ENCODE results near the gene BRSK2.
"Not testable (repeated sequence)": the region's sequence is repeated elsewhere in the genome, so short reads cannot be mapped to it uniquely, and the experiment has no call there.

The BRSK2 gene

DNA sequence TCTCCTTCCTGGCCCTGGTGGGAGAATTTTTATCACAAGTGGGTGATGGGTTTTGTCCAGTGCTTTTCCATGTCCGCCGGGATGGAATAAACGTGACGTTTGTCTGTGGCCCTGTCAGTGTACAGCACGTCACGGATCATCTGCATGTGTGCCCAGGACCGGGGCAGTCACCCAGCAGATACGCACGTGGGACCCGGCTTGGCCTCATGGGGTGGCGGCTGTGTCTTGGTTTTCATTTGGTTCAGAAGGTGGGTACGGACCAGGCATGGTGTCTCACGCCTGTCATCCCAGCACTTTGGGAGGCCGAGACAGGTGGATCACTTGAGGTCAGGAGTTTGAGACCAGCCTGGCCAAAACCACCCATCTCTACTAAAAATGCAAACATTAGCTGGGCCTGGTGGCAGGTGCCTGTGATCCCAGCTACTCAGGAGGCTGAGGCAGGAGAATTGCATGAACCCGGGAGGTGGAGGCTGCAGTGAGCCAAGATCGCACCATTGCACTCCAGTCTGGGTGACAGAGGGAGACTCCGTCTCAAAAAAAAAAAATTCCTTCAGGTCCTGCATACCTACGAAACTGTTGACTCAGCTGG lies 42.2 kb upstream of the BRSK2 start:
- not testable (repeated sequence) for H3K4me1 ChIP-seq (ENCODE audit: control insufficient read depth in 2 of 2, insufficient read depth in 2 of 2, low read length in 2 of 2); H3K9ac ChIP-seq (ENCODE audit: low read depth in 1 of 2, low read length in 2 of 2); H3K9me3 ChIP-seq (ENCODE audit: control insufficient read depth in 2 of 2, low read length in 2 of 2); H3K27ac ChIP-seq (ENCODE audit: low read depth in 2 of 2, low read length in 2 of 2); H3K27me3 ChIP-seq (ENCODE audit: control insufficient read depth in 2 of 2, insufficient read depth in 2 of 2, low read length in 2 of 2); H3K36me3 ChIP-seq (ENCODE audit: control insufficient read depth in 2 of 2, insufficient read depth in 2 of 2, low read length in 2 of 2); H3K4me3 ChIP-seq (ENCODE audit: low read length in 2 of 2)

DNA sequence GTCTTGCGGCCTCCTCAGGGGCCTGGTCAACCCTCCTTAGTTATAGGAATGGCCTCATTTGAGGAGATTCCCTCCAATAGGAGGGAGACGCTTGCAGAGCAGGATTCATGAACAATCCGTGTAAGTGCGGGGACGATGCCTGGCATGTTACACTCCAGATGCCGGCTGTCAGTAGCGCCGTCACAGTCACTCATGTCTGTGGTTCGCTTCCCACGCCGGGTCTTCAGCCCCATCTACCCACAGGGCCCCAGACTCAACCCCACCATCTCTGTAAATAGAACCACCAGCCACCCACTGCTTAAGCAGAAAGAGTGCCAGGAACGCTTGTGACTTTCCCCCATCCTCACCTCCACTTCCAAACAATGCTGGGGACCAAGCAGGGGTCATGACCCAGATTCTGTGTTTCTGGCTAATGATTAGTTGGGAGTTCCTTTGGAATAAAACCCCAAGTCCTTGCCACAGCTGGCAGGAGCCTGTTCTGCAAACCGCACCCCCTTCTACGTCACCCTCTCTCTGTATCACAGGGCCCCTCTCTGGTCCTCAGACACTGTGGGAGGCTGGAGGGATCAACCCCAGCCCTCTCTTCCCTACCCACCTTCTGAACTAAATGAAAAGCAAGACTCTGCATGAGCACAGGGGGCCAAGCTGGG lies 41.5 kb upstream of the BRSK2 start:
- H3K9ac ChIP-seq (ENCODE audit: low read depth in 1 of 2, low read length in 2 of 2) = no peak overlapping the region
- H3K4me3 ChIP-seq (ENCODE audit: low read length in 2 of 2) = no peak overlapping the region
- peaks cover 0 to 7% of the 10 kb centered on the region in 2 donors for H3K27me3 ChIP-seq (ENCODE audit: control insufficient read depth in 2 of 2, insufficient read depth in 2 of 2, low read length in 2 of 2)
- H3K27ac ChIP-seq (ENCODE audit: low read depth in 2 of 2, low read length in 2 of 2) = no peak overlapping the region
- no peaks in the 10 kb centered on the region for H3K36me3 ChIP-seq (ENCODE audit: control insufficient read depth in 2 of 2, insufficient read depth in 2 of 2, low read length in 2 of 2)
- H3K4me1 ChIP-seq (ENCODE audit: control insufficient read depth in 2 of 2, insufficient read depth in 2 of 2, low read length in 2 of 2) = no peaks in the 10 kb centered on the region
- H3K9me3 ChIP-seq (ENCODE audit: control insufficient read depth in 2 of 2, low read length in 2 of 2) = no peaks in the 10 kb centered on the region

DNA sequence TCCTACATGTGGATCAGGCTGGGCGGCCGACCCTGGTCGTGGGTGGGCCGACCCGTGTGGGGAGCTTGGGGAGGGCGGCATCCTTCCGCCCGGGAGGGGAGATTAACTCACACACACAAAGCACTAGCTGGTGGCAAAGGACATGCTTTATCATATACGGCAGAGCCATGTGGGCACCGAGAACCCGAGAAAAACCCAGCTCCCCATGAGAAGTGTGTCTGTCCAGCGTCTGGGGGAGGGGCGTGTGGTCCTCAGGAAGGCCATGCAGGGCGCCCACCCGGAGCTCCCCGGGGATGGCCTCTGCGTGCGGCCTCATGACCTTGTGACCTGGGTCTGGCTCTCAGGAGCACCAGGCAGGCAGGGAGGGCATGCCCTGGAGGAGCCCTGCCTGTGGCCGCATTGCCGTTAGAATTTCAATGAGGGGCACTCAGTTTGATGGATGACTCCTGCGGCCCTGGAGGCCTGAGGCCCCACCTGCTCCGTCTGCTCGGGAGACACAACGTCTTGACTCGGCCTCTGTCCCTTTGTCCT lies 40.9 kb upstream of the BRSK2 start:
- Histone ChIP-seq H3K36me3 (ENCODE audit: control insufficient read depth in 2 of 2, insufficient read depth in 2 of 2, low read length in 2 of 2) (no peaks in the 10 kb centered on the region), H3K4me1 (ENCODE audit: control insufficient read depth in 2 of 2, insufficient read depth in 2 of 2, low read length in 2 of 2) (no peaks in the 10 kb centered on the region), H3K9me3 (ENCODE audit: control insufficient read depth in 2 of 2, low read length in 2 of 2) (no peaks in the 10 kb centered on the region), H3K4me3 (ENCODE audit: low read length in 2 of 2) (no peak overlapping the region), H3K9ac (ENCODE audit: low read depth in 1 of 2, low read length in 2 of 2) (no peak overlapping the region), H3K27ac (ENCODE audit: low read depth in 2 of 2, low read length in 2 of 2) (no peak overlapping the region), H3K27me3 (ENCODE audit: control insufficient read depth in 2 of 2, insufficient read depth in 2 of 2, low read length in 2 of 2) (peaks cover 0 to 4% of the 10 kb centered on the region in 2 donors)

DNA sequence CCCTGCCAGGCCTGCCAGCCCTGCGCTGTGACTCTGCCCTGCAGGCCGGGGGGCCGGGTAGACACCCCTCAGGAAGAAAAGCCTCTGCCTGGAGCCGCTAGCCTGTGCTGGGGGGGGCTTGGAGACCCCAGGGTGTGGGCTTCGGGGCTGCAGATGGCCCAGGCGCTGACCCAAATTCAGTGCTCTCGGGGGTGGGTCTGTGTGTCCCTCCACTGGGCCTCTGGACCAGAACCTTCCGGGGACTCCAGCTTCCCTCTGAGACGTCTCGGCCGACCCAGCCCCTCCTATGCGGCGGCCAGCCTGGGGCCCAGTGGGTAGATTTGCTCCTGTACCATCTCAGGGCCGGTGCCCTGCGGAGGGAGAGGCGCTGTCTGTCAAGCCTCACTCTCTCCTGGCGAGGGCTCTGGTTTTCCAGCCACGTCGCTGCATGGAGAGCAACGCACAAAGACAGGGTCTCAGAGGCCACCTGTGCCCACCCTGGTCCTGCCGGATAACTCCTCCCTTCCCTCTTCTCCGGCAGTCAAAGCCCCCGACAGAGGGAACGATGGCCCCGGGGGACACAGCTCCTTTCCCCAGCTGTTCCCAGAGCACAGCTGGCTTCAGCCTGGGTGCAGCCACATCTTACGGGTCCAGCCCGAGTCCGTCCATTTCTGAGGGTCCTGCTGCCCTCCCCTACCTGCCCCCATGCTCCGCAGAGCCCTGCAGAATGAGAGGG lies 40.2 kb upstream of the BRSK2 start:
- no peak overlapping the region for H3K9ac ChIP-seq (ENCODE audit: low read depth in 1 of 2, low read length in 2 of 2)
- H3K4me3 ChIP-seq (ENCODE audit: low read length in 2 of 2) = no peak overlapping the region
- H3K27me3 ChIP-seq (ENCODE audit: control insufficient read depth in 2 of 2, insufficient read depth in 2 of 2, low read length in 2 of 2) = peaks cover 0 to 6% of the 10 kb centered on the region in 2 donors
- H3K9me3 ChIP-seq (ENCODE audit: control insufficient read depth in 2 of 2, low read length in 2 of 2) = no peaks in the 10 kb centered on the region
- H3K27ac ChIP-seq (ENCODE audit: low read depth in 2 of 2, low read length in 2 of 2) = no peak overlapping the region
- H3K36me3 ChIP-seq (ENCODE audit: control insufficient read depth in 2 of 2, insufficient read depth in 2 of 2, low read length in 2 of 2) = no peaks in the 10 kb centered on the region
- no peaks in the 10 kb centered on the region for H3K4me1 ChIP-seq (ENCODE audit: control insufficient read depth in 2 of 2, insufficient read depth in 2 of 2, low read length in 2 of 2)

DNA sequence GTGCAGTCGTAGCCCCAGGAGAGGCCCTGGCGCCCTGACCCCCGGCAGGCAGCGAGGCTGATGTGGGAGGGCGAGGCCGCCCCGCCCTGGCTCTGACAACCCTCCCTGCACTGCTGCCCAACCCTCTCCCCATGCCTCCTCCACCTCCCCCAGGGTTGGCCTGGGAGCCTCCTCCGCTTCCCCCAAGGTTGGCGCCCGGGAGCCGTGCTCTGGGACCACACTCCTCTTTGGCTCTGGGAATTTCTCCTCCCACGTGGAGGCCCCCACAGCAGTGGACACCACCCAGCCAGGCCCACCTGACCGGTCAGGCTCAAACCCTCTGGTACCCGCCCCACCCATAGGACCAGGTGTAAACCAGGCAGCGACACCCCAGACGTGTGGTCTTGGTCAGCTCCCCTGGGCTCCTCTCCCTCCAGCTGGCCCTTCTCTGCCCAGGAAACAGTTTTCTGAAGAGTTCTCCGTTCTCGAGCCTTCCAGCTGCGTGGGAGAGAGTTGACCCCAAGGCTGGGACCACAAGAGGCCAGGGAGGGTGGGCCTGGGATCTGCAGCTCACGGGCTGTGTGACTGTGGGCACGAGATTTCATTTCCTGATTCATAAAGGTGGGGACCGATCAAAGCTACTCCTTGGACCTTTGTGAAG lies 39.5 kb upstream of the BRSK2 start:
- H3K36me3 ChIP-seq (ENCODE audit: control insufficient read depth in 2 of 2, insufficient read depth in 2 of 2, low read length in 2 of 2) = no peaks in the 10 kb centered on the region
- H3K9ac ChIP-seq (ENCODE audit: low read depth in 1 of 2, low read length in 2 of 2) = no peak overlapping the region
- H3K9me3 ChIP-seq (ENCODE audit: control insufficient read depth in 2 of 2, low read length in 2 of 2) = no peaks in the 10 kb centered on the region
- peaks cover 0 to 6% of the 10 kb centered on the region in 2 donors for H3K27me3 ChIP-seq (ENCODE audit: control insufficient read depth in 2 of 2, insufficient read depth in 2 of 2, low read length in 2 of 2)
- no peaks in the 10 kb centered on the region for H3K4me1 ChIP-seq (ENCODE audit: control insufficient read depth in 2 of 2, insufficient read depth in 2 of 2, low read length in 2 of 2)
- no peak overlapping the region for H3K27ac ChIP-seq (ENCODE audit: low read depth in 2 of 2, low read length in 2 of 2)
- no peak overlapping the region for H3K4me3 ChIP-seq (ENCODE audit: low read length in 2 of 2)

DNA sequence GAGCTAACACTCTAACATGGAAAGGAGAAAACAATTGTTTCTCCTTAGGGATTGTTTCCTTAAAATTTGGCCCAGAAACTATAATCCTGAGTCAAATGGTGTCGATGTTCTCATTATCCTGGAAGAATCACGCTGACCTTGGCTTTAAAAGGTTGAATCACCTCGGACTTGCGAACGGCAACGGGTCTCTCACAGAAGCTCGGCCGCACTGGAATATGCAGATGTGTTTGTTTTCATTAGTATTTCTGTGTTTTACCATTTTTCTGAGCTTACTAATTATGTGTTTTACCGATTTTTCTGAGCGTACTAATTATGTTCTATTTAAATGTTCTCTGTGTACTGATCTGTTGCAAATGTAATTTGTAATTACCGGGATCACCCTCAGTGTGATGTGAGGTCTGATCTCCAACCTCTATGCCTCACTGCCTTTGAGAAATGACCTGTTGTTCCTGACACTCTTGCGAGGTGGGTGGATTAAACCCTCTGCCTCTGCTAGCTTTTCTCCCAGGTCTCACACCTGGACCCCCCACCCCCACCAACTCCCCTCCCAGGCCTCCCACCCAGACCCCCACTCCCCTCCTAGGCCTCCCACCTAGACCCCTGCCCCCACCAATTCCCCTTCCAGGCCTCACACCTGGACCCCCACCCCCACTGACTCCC lies 38.3 kb upstream of the BRSK2 start:
- H3K9me3 ChIP-seq (ENCODE audit: control insufficient read depth in 2 of 2, low read length in 2 of 2) = no peaks in the 10 kb centered on the region
- H3K4me1 ChIP-seq (ENCODE audit: control insufficient read depth in 2 of 2, insufficient read depth in 2 of 2, low read length in 2 of 2) = no peaks in the 10 kb centered on the region
- H3K4me3 ChIP-seq (ENCODE audit: low read length in 2 of 2) = no peak overlapping the region
- H3K27me3 ChIP-seq (ENCODE audit: control insufficient read depth in 2 of 2, insufficient read depth in 2 of 2, low read length in 2 of 2) = peaks cover 0 to 6% of the 10 kb centered on the region in 2 donors
- H3K9ac ChIP-seq (ENCODE audit: low read depth in 1 of 2, low read length in 2 of 2) = no peak overlapping the region
- H3K27ac ChIP-seq (ENCODE audit: low read depth in 2 of 2, low read length in 2 of 2) = no peak overlapping the region
- no peaks in the 10 kb centered on the region for H3K36me3 ChIP-seq (ENCODE audit: control insufficient read depth in 2 of 2, insufficient read depth in 2 of 2, low read length in 2 of 2)

DNA sequence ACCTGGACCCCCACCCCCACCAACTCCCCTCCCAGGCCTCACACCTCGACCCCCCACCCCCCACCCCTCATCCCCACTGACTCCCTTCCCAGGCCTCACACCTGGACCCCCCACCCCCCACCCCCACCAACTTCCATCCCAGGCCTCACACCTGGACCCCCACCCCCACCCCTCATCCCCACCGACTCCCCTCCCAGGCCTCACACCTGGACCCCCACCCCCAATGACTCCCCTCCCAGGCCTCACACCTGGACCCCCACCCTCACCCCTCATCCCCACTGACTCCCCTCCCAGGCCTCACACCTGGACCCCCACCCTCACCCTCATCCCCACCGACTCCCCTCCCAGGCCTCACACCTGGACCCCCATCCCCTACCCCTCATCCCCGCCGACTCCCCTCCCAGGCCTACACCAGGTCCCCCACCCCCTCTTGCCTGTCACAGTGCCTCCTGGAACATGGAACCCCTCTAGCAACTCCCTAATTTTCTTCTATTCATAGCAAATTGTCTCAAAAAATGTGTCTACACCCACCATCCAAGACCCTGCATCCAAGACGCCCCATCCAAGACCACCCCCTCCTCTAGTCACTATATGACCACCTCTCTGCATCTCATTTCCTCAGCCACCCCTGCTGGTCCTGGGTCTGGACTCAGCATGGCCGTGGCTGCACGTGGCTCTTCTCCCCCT lies 36.9 kb upstream of the BRSK2 start:
- H3K4me3 ChIP-seq (ENCODE audit: low read length in 2 of 2) = no peak overlapping the region

DNA sequence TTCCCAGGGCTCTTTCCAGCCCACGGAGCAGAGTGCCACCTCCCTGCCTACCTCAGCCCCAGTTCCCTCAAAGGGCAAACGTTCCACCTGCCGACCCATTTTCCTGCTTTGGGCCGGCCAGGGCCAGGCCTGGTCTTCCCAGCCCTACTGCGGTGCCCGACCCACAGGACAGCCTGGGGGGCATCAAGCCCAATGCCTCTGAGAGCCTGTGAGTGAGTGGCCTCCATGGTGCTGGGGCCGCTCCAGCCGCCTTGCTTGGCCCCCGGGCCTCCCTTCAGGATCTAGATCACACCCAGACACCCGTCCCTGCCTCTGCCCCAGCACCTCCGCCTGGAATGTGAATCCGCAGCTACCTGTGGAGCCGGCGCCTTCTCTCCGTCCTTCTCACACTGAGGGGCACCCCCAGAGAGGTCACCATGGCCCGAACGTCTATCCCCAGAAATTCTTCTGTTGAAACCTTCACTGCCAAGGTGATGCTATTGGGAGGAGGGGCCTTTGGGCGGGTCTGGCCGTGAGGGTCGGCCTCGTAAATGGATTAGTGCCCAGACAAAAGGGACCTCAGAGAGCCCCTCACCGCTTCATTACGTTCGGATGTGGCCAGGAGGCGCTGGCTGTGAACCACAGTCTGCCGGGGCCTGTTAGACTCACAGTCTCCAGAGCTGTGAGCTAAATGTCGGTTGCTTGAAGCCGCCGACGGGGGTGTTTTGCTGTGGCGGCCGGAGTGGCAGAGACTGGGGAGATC lies 36.2 kb upstream of the BRSK2 start:
- Histone ChIP-seq H3K36me3 (ENCODE audit: control insufficient read depth in 2 of 2, insufficient read depth in 2 of 2, low read length in 2 of 2) (no peaks in the 10 kb centered on the region), H3K9ac (ENCODE audit: low read depth in 1 of 2, low read length in 2 of 2) (no peak overlapping the region), H3K4me3 (ENCODE audit: low read length in 2 of 2) (no peak overlapping the region), H3K9me3 (ENCODE audit: control insufficient read depth in 2 of 2, low read length in 2 of 2) (no peaks in the 10 kb centered on the region), H3K27me3 (ENCODE audit: control insufficient read depth in 2 of 2, insufficient read depth in 2 of 2, low read length in 2 of 2) (peaks cover 4 to 10% of the 10 kb centered on the region in 2 donors), H3K27ac (ENCODE audit: low read depth in 2 of 2, low read length in 2 of 2) (no peak overlapping the region), H3K4me1 (ENCODE audit: control insufficient read depth in 2 of 2, insufficient read depth in 2 of 2, low read length in 2 of 2) (no peaks in the 10 kb centered on the region)

More for the DNA sequence above, 36.9 kb upstream of the BRSK2 start:
- Histone ChIP-seq H3K27ac (ENCODE audit: low read depth in 2 of 2, low read length in 2 of 2) (no peak overlapping the region), H3K27me3 (ENCODE audit: control insufficient read depth in 2 of 2, insufficient read depth in 2 of 2, low read length in 2 of 2) (peaks cover under 1 to 7% of the 10 kb centered on the region in 2 donors), H3K9ac (ENCODE audit: low read depth in 1 of 2, low read length in 2 of 2) (no peak overlapping the region), H3K36me3 (ENCODE audit: control insufficient read depth in 2 of 2, insufficient read depth in 2 of 2, low read length in 2 of 2) (no peaks in the 10 kb centered on the region), H3K4me1 (ENCODE audit: control insufficient read depth in 2 of 2, insufficient read depth in 2 of 2, low read length in 2 of 2) (no peaks in the 10 kb centered on the region), H3K9me3 (ENCODE audit: control insufficient read depth in 2 of 2, low read length in 2 of 2) (no peaks in the 10 kb centered on the region)
